BJ (cell line): ENCODE data around the gene NIT2. TPM values are rescaled to one million over a fixed set of nuclear protein-coding genes. Genes with fewer than 3 reads are reported as not detected.

Source experiments
- CTCF ChIA-PET: fragments of 350-600 bp; formaldehyde crosslinking; extraction: SDS; loops from one replicate; lab custom pipeline; 2021; ENCODE audit warnings: antibody characterized with exemption, inconsistent platforms; lab: Yijun Ruan, JAX
- POLR2A ChIA-PET: fragments of 300-600 bp; sonication (Branson Sonifier 250); formaldehyde crosslinking; extraction: SDS; loops from one replicate; lab custom pipeline; 2021; ENCODE audit warnings: antibody characterized with exemption; lab: Charles Lee
- DNase-seq: peaks from one replicate; pipeline ENCODE4 v3.0.0-alpha.2; 2011; ENCODE audit warnings: low read depth
- H3K27me3 ChIP-seq: 2 replicates; pipeline ENCODE4 v1.6.0; 2011; ENCODE audit warnings: low read length; ENCODE audit not compliant: control insufficient read depth, insufficient read depth
- H3K36me3 ChIP-seq: 2 replicates; pipeline ENCODE4 v1.5.1; 2011; ENCODE audit warnings: low read length; ENCODE audit not compliant: control insufficient read depth, insufficient read depth
- H3K4me3 ChIP-seq: 2 replicates; pipeline ENCODE4 v1.5.1; 2011; ENCODE audit warnings: low read depth, mild to moderate bottlenecking, control low read depth, low read length
- polyA minus RNA-seq: library from RNA; depleted of rRNA, polyadenylated mRNA; stranded (reverse); fragments of >200 nt; gene quantifications from 2 replicates; pipeline ENCODE4 v1.2.3, GENCODE V29; 2011; rRNA and poly(A)+ RNA removed
- polyA plus RNA-seq: library from polyadenylated mRNA; depleted of rRNA; stranded (reverse); fragments of >200 nt; gene quantifications from 2 replicates; pipeline ENCODE4 v1.2.3, GENCODE V29; 2011; rRNA removed
- TF ChIP-seq, protein P1 (sequence below): IDR thresholded peaks from 2 replicates; pipeline ENCODE4 v1.5.1; 2011; ENCODE audit warnings: low read depth, mild to moderate bottlenecking, control low read depth, inconsistent platforms, low read length, moderate library complexity; ENCODE audit not compliant: insufficient read depth

Gene NIT2, protein sequence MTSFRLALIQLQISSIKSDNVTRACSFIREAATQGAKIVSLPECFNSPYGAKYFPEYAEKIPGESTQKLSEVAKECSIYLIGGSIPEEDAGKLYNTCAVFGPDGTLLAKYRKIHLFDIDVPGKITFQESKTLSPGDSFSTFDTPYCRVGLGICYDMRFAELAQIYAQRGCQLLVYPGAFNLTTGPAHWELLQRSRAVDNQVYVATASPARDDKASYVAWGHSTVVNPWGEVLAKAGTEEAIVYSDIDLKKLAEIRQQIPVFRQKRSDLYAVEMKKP
- 34.5 and 49.3 TPM in 2 replicates for polyA plus RNA-seq
- 6.0 and 9.5 TPM in 2 replicates for polyA minus RNA-seq

DNA sequence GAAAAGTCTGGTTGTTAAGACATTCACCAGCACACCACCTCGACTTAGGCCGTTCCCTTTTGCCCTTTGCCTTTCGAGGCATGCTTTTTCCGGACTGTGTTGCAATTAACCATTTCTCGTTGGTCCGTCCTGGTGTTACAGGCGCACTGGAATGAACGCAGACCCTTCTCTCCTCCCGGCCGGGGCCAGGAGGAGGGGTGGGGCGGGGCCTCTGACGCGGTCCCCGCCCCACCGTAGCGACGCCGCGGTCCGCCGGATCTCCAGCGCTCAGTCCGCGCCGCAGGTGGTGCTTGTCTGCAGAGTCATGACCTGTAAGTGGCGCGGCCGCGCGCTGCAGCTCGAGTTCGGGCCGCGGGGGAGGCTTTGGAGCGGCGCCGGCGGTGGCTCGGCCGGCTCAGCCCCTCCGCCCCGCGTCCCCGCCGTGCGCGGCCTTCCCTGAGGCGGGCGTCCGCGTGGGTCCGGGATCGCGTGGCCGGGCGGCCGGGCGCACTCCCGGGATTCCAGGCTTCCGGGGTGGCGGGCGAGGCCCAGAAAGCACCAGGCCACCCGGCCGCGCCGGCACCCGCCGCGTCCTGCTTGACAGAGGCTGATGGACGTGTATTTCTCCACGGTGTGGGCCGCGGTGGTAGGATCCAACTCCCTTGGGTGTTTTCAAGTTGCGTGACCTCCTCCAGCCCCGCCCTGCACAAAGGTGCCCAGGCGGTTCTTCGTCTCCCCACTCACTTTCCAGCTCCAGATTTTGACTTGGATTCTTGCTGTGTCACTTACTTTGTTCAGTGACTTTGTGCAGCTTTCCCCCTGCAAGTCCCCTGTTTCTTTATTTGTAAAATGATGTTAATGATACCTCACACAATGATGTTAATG lies at the start of gene NIT2:
Gene NIT2, plus strand, starts transcription at position 270 of the 864 bp plus-strand sequence. Its CDS starts 35 bp downstream, at position 305.
- CTCF ChIA-PET, result interaction anchor here (0.7 kb wide), 1 partner anchor 857 kb away, joined by 3 read pairs; no protein-coding TSS in a partner anchor
- DNase-seq, result peak; percentile 23
- Histone ChIP-seq H3K36me3 (no peaks in the 10 kb centered on the region; the same call in 1 of the 2 replicates), H3K4me3 (peak within 1 kb of the TSS; percentile 54), H3K27me3 (no peaks in the 10 kb centered on the region)
- POLR2A ChIA-PET, result no interaction called here
- TF ChIP-seq, protein P1, sequence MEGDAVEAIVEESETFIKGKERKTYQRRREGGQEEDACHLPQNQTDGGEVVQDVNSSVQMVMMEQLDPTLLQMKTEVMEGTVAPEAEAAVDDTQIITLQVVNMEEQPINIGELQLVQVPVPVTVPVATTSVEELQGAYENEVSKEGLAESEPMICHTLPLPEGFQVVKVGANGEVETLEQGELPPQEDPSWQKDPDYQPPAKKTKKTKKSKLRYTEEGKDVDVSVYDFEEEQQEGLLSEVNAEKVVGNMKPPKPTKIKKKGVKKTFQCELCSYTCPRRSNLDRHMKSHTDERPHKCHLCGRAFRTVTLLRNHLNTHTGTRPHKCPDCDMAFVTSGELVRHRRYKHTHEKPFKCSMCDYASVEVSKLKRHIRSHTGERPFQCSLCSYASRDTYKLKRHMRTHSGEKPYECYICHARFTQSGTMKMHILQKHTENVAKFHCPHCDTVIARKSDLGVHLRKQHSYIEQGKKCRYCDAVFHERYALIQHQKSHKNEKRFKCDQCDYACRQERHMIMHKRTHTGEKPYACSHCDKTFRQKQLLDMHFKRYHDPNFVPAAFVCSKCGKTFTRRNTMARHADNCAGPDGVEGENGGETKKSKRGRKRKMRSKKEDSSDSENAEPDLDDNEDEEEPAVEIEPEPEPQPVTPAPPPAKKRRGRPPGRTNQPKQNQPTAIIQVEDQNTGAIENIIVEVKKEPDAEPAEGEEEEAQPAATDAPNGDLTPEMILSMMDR, result no peak

DNA sequence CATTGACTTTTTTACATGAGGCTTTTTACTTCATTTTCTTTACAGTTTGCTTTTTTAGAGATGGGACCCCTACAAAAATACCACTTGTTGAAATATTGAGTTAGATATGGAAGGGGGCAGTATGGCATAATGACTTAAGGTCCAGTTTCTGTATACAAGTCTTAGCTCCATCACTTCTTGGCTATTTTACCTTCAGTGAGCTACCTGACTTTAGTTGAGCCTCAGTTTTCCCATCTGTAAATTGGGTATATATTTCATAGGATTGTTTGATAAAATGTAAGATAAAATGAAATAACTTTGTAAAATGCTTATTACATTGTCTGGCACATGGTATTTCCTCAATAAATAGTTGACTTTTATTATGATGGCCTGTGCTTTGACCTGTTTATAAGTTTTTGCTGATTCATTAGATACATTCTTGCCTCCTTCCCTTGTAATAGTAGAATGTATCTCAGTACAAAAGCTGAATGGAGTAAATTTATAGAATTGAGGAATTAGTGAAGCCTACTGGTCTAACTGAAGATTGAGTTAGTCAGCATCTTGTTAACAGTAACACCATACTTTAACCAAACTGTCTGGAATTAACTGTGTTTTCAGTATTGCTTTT lies 46.2 kb upstream of the NIT2 start:
- ChIA-PET POLR2A (no interaction called here), CTCF (interaction anchor here (0.8 kb wide), 1 partner anchor 24 kb away, joined by 3 read pairs; no protein-coding TSS in a partner anchor)
- Histone ChIP-seq H3K36me3 (peaks cover 4% of the 10 kb centered on the region; the same call in 1 of the 2 replicates), H3K4me3 (no peak overlapping the region), H3K27me3 (no peaks in the 10 kb centered on the region)
- no peak for DNase-seq
- TF ChIP-seq, protein P1, result no peak

DNA sequence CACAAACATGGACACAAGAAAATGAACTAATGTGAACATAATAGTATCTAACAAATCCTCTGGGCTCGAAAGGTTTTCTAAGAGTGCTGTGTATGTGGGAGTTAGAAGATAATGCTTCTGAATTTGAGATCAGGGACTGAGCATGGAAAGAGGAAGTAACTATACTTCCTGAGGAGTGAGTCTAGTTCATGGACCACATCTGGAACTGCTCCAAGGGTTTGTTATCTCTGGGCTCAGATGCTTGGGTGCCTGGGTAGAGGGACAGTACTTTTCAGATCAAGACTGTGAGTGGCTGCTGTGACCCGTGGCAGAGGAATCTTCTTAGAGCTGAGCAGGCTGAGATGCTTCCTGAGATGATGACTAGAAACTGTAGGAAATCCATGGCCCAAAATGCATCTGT lies 45.2 kb upstream of the NIT2 start:
- CTCF ChIA-PET, result interaction anchor here (0.7 kb wide), 1 partner anchor 20 kb away, joined by 4 read pairs; no protein-coding TSS in a partner anchor
- TF ChIP-seq, protein P1, result no peak
- no peak overlapping the region for H3K4me3 ChIP-seq
- POLR2A ChIA-PET, result no interaction called here
- no peaks in the 10 kb centered on the region for H3K27me3 ChIP-seq
- DNase-seq, result no peak
- H3K36me3 ChIP-seq, result peaks cover 6% of the 10 kb centered on the region; the same call in 1 of the 2 replicates

DNA sequence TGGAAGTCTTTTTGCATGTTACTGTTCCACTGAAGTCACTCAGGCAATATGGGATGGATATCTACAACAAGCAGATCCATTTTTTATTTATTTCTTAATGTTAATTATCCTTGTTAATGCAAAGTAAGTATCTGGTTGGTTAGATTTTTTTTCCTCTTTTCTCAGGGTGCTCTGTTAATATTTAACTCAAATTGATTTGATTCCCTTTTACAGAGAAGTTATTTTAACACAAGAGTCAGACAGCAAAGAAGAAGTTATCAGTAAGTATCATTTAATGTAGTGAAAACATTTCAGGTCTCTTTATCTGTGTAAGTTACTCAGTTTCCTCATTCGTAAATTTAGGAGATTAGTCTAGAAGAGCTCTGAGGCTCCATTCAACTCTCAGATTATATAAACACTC lies 39.5 kb upstream of the NIT2 start:
- no peak for DNase-seq
- TF ChIP-seq, protein P1, result no peak
- ChIA-PET CTCF (interaction anchor here (0.6 kb wide), 1 partner anchor 452 kb away, joined by 3 read pairs; no protein-coding TSS in a partner anchor), POLR2A (no interaction called here)
- Histone ChIP-seq H3K4me3 (no peak overlapping the region), H3K36me3 (peaks cover 7% of the 10 kb centered on the region; the same call in 1 of the 2 replicates), H3K27me3 (no peaks in the 10 kb centered on the region)
